NCI-H2029 treated with DMSO at 0.1 percent for 48 hours (cell line): ENCODE measurements around the gene ANKRD18A.
"Not testable (repeated sequence)": the region's sequence is repeated elsewhere in the genome, so short reads cannot be mapped to it uniquely, and the experiment has no call there.

Experiments used
- DNase-seq: peaks from one replicate; lab custom pipeline; 2025; lab: John Stamatoyannopoulos, UW

The ANKRD18A gene

DNA sequence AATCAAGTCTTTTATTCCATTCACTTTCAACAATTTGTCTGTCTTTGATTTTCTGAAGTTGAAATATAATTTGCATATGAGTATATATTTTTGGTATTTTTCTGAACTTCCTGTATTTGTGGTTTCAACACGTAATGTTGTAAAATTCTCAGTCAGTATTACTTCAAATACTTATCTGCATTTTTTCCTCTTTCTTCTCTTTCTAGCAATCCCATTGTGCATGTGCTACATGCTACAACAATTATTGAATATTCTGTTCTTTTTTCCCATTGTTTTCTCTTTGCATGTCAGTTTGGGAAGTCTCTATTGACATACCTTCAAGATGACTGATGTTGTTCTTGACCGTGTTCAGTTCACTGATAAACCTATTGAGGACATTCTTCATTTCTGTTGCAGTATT is 5.6 kb upstream of the ANKRD18A start:
- DNase-seq: no peak

DNA sequence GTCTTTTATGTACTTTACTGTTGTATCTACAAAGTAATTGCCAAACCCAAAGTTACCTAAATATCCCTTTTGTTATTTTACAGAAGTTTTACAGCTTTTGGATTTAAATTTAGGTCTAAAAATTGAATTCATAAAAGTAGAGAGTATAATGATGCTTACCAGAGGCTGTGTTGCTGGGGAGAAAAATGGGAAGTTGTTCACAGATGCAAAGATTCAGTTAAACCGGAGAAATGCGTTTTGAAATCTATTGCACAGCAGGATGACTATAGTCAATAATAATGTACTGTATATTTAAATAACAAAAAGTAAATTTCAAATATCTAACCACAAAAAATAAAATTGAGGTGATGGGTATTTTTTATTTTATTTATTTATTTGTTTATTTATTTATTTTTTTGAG is 2.6 kb upstream of the ANKRD18A start:
- no peak for DNase-seq

DNA sequence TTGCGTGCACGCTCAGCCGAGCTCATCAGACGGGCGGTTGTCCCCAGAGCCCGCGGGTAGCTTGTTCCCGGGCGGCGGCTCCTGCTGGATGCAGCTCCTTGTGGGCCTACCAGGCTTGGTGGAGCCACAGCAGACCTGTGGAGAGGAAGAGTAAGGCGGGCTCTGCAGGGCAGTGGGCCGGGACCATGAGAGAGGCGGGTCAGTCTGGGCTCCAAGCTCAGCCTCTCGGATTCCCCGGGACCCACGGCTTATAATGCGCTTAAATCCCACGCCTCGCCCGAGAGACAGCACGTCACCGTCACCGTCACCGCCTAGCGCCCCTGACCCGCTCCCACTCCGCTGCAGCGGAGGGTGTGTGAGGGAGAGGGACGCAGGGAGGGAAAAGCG is 1.9 kb upstream of the ANKRD18A start:
- DNase-seq: peak; percentile 10

DNA sequence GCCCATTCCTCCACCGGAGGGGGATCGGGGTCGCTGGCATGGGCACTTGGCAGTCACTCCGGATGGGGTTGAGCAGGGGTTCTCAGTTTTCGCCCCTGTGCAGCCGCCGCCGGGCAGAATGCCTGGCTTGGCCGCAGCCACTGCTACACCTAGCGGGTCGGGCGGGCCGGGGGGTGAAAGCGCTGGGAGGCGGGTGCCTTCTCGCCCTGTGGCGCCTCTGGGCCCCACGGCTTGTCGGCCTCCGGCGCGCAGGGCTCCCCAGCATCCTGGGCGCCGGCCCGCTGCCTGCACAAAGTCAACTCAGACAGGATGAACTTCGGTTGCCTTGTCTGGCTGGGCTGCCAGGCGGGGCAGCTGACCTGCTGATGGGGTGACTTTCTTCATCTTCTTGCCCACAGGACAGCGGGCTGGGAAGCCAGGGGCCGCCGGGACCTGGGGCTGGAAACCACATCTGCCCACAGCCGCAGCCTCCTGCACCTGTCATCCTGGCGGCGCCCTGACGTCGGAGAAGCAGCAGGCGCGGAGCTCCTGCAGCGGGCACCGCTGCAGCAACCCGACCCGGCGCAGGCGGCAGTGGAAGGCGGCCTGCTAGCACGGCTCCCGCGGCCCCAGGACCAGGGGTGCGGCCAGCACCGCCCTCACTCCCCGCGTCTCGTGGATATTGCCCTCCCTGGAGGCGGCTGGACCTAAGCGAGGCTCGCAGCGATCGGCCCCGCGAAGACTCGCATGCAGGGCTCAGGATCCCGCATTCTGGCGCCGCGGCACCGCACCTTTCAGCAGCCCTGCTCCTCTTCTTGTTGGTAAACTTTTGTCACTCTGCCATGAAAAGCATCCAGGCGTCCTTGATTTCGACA is 1.3 kb upstream of the ANKRD18A start:
- DNase-seq: no peak

DNA sequence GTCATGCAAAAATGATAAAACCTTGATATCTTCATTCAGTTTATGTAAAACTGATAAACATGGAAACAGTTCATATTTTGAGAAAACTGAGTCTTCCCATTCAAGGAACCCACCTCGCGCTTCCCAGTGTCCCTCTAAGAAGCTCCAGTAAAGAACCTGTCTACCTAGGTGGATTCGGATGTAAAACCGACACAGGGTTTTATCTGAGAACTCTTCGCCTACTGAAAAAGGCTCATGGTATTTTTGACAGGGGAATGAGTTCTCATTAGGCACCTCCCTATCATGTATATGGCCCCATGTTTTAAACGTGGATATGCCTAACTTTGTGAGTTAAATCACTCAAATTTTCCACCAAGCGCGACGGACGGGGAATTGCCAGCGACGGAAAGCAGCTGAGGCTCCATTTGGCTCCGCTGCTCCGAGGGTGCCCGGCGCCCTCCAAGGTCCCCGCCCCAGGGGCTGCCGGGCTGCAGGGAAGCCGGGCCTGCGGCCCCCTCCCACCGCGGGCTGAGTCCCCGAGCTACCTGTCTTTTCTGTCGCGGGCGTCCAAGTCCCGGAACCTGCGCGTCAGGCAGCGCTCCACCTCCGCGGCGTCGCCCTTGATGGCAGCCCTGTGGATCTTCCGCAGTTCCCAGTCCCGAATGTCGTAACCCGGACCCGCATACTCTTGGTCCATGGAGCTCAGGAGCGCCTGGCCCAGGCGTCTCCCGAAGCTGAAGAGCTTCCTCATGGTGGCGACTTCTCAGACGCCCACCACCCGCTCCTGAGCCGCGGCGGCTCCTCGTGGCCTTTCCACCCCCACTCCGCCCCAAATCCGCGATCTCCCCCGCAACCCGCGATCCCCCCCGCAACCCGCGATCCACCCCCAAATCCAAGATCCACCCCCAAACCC is 594 bp downstream of the ANKRD18A start:
- no peak for DNase-seq

DNA sequence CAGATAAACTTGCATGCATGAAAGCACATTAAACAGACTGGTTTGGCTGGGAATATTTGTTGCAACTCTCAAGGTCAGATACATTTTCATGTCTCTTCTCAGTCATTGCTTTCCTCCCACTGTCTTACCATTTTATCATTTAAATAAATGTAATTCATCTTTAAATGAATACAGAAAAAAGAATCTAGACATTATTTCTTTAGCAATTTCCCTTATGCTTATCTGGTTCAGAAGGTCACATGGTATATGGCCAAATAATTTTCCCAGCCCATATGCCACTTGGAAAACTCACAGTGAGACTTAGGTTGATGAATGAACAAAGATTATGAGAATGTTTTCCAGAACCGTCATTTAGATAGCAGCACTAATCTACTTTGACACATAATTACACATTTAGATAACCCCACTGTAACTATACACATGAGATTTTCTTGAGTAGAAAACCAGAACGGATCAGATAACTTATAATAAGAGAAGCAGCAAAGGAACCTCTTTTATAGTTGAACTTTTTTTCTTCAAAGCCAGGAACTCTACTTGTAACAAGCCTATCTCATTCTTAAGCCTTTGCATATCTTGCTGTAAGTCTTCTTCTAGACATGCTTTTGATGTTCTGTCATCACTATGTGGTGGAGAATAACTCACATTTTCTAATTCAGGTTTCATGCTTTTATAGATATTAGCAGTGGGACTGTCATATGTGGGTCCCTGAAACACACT is 22.2 kb downstream of the ANKRD18A start:
- not testable (repeated sequence) for DNase-seq

DNA sequence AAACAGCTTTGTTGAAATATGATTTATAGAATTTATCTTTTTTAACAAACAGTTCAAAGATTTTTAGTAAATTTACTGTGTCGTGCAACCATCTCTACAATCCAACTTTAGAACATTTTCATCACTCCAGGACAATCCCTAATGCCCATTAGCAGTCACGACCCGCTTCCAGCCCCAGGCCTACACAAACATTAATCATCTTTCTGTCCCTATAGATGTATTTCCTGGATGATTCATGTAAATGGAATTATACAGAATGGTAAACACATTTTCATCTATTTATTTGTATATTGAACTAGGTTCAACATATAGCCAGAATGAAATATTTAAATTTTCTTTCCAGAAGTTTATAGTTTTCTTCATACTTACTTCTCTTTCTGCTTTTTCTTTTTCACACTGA is 25.3 kb downstream of the ANKRD18A start:
- DNase-seq: not testable (repeated sequence)

DNA sequence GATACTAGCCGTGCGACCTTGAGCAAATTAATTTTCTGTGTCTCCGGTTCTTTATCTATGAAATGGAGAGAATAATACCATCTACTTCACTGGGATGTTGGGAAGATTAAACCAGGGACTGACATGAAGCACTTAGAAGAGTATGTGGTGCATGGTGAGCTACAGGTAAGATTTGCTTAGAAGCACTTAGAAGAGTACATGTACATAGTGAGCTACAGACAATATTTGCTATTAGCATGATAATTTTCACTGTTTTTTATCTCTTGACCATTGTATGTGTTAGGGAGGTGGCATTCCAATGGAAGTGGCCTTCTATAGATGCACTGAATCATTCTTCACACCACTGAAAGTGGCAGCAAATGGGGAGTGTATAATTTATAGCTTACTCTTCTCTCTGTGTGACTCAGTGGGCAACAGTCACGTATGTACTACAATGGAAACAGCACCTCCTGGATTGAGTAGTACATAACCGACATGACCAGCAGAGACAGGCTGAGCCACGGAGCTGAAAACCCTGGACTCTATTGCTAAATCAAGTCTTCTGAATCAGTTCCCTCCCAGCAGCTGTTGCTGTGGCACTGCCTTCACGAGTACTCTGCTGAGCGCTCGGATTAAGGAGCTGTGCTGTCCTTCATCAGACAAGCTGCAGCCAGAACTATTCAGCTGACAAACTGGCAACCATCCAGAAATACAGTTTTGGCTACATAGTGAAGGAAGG is 28.9 kb downstream of the ANKRD18A start:
- not testable (repeated sequence) for DNase-seq

DNA sequence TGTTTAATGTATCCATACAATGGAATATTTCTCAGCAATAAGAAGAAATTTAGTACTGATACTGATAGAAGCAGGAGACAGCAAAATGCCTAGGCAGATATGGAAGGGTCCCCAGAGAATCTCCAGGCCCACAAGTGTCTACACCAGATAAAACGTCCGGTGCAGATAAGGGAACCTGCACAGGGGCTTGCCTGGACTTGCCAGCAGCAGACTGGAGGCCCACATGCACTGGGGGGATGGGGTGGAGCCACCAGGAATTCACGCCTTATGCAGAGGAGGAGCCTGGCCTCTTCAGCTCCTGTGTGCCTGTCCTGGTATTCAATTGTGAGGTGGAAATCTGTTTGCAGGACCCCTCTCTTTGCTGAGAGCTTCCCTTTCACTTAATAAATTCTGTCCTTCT is 36.6 kb downstream of the ANKRD18A start:
- DNase-seq: not testable (repeated sequence)

DNA sequence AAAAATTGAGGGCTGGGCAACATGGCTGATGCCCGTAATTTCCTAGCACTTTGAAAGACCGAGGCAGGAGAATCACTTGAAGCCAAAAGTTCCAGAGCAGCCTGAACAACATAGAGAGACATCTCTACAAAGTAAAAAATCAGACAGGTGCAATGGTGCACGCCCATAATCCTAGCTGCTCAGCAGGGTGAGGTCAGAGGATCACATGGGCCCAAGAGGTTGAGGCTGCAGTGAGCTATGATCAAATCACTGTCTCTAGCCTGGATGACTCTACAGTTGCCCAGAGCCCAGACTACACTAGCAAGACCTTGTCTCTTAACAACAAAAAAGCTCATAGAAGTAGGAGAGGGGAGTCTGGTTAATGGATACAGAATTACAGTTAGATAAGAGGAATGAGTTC is 40.3 kb downstream of the ANKRD18A start:
- not testable (repeated sequence) for DNase-seq

DNA sequence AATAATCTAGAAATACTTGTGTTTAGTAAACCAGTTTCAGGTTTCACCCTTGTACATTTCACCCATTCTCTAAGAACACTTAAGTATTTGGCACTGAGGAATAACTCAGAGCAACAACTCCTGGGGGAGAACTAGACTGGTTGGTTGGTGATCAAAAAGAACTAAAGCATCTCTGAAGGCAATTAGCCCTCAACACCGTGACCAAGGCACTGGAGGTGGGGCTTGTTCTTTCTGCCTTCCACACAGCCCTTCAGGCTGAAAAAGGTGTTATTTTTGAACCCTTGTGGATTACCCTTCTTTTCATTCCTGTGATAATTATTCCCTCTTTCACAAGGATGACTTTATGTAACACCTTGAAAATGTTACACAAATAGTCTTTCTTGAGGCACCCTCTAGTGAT is 44.2 kb downstream of the ANKRD18A start:
- not testable (repeated sequence) for DNase-seq

DNA sequence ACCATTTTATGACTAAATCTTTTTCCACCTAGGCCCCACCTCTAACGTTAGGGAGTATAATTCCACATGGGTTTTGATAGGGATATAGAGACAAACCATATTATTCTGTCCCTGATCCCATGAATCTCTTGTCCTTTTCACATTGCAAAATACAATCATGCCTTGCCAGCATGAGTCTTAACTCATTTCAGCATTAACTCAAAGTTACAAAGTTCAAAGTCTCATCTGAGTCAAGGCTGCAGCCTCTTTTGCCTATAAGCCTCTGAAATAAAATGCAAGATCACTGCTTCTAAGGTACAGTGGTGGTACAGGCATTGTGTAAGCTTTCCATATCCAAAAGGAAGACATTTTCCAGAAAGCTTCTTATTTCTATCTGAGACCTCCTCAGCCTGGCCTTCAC is 54.3 kb downstream of the ANKRD18A start:
- not testable (repeated sequence) for DNase-seq

DNA sequence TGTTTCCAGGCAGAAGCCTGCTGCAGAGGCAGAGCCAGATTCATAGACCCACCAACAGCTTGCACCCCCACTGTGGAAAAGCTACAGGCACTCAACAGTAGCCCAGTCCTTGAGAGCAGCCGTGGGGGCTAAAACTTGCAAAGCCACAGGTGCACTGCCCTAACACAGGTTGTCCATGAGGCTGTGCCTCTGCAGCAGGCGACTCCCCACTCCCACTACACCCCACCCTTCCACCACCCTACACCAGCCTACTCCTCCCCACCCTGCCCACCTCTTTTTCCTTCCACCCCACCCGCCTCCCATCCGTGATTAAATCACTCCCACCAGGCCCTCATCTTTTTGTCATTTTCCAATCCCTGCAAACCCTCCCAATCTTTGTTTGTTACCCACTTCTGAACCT is 55.2 kb downstream of the ANKRD18A start:
- DNase-seq: not testable (repeated sequence)

DNA sequence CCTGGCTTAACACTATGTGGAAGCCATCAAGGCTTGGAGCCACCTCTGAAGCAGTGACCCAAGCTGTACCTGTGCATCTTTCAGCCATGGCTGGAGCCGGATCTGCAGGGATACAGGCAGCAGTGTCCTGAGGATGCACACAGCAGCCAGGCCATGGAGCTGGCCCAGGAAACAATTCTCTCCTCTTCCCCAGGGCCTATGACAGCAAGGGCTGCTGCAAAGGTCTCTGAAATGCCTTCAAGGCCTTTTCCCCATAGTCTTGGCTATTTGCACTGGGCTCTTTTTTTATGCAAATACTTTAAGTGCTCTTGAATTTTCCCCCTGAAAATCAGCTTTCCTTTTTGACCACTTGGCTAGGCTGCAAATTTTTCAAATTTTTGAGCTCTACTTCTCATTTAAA is 56.5 kb downstream of the ANKRD18A start:
- not testable (repeated sequence) for DNase-seq

DNA sequence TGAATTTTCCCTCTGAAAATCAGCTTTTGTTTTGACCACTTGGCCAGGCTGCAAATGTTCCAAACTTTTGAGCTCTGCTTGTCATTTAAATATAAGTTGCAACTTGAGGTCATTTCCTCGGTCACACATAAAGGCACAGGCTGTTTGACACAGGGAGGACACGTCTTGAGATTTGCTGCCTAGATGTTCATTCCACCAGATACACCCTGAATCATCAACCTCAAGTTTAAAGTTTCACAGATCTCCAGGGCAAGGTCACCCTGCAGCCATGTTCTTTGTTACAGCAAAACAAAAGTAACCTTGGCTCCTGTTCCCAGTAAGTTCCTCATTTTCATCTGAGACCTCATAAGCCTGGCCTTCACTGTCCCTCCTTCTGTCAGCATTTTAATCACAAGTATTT is 59.3 kb downstream of the ANKRD18A start:
- DNase-seq: not testable (repeated sequence)

DNA sequence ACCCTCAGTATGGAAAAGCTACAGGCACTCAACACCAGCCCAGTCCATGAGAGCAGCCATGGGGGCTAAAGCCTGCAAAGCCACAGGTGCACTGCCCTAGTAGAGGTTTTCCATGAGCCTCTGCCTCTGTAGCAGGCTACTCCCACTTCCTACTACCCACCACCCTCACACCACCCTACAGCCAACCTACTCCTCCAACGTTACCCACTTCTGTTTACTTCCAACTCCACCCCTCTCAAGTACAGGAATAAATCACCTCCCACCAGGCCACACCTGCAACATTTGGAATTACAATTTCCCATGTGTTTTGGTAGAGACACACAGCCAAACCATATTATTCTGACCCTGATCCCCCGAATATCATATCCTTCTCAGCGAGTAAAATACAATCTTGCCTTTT is 61.2 kb downstream of the ANKRD18A start:
- DNase-seq: not testable (repeated sequence)

DNA sequence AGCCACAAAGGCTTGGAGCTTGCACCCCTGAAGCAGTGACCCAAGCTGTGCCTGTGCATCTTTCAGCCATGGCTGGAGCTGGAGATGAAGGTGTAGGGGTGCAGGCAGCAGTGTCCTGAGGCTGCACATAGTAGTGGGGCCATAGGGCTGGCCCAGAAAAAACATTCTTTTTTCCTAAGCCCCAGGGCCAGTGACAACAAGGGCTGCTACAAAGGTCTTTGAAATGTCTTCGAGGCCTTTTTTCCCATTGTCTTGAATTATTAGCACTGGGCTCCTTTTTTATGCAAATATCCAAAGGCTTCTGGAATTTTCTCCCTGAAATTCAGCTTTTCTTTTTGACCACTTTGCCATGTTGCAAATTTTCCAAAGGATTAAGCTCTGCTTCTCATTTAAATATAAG is 62.6 kb downstream of the ANKRD18A start:
- DNase-seq: not testable (repeated sequence)

DNA sequence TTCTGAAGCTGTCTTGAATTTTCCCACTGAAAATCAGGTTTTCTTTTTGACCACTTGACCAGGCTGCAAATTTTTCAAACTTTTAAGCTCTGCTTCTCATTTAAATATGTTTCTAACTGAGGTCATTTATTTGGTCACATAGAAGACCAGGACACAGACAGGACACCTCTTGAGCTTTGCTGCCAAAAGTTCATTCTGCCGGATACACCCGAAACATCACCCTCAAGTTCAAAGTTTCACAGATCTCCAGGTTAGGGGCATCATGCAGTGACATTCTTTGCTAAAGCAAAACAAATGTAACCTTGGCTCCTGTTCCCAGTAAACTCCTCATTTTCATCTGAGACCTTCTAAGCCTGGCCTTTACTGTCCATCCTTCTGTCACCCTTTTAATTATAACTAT is 65.4 kb downstream of the ANKRD18A start:
- DNase-seq: not testable (repeated sequence)

DNA sequence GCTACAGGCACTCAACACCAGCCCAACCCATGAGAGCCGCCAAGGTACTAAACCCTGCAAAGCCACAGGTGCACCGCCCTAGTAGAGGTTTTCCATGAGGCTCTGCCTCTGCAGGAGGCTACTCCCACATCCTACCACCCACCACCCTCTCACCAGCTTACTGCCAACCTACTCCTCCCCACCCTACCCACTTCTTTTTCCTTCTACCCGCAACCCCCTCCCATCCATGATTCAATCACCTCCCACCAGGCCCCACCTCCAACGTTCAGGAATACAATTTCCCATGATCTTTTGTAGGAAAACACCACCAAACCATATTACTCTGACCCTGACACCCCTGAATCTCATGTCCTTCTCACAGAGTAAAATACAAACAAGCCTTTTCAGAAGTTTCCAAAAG is 67.4 kb downstream of the ANKRD18A start:
- not testable (repeated sequence) for DNase-seq

DNA sequence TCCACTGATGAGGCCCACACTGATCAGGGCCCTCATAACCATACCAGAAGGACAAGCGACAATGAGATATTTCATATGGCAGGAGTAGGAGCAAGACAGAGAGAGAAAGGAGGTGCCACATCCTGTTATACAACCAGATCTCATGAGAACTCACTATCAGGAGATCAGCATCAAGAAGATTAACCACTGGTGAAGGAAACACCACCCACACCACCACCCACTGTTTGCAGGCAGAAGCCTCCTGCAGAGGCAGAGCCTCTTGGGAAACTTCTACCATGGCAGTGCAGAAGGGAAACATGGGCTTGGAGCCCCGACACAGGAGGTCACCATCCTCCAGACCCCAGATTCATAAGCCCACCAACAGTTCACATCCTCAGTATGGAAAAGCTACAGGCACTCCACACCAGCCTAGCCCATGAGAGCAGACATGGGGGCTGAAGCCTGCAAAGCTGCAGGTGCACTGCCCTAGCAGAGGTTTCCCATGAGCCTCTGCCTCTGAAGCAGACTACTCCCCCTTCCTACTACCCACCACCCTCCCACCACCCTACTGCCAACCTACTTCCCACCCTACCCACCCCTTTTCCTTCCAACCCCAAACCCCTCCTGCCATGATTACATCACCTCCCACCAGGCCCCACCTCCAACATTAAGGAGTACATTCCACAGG is 73.8 kb downstream of the ANKRD18A start:
- DNase-seq: not testable (repeated sequence)

DNA sequence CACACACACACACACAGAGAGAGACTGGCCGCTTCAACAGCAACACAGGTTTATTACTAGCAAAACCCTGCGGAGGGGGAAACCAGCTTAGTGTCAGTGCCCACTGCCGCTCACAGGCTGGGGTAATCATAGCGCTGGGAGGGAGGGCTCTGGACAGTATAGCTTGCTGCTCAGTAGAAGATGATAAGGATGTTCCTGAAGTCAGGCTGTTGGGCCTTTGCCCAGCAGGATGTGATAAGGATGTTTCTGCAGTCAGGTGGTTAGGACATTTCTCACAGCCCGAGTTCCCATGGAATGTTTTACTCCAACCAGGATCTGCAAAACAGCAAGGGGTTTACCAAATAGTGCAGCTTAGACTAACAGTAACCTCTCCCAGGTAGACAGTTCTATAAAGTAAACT is 79.9 kb downstream of the ANKRD18A start:
- not testable (repeated sequence) for DNase-seq
